ENCODE results near the gene UNKL.

UNKL gene

GRCh38 chr16:1349951-1350350, 64.6 kb downstream of the UNKL start:
- DNase-seq: no peak

DNA sequence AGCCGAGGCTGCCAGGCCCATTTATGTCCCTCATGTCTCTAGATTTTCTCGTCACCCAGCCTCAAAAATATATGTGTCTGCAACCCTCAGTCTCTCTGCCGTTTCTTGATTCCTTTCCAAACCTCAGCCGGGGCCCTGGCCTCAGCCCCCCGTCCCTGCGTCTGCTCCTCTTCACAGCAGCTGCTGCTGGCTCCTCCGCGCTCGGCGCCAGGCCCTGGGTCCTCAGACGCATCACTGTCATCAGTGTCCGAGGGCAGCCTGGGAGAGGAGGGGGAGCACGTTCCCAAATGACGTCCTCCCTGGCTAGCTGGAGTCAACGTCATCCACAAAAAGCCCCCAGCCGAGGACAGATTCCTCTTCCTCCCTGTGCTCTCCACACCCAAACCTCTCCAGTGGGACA, 65.2 kb downstream of the UNKL start:
- no peak for DNase-seq

- no peak for DNase-seq
Observed at GRCh38 chr16:1348926-1349325, 65.6 kb downstream of the UNKL start.

- no peak for DNase-seq
Observed at GRCh38 chr16:1348441-1348840, 66.1 kb downstream of the UNKL start.

- DNase-seq: no peak
Observed at GRCh38 chr16:1347962-1348361, 66.5 kb downstream of the UNKL start.

GRCh38 chr16:1347286-1347855, 67.1 kb downstream of the UNKL start:
- DNase-seq: no peak

DNA sequence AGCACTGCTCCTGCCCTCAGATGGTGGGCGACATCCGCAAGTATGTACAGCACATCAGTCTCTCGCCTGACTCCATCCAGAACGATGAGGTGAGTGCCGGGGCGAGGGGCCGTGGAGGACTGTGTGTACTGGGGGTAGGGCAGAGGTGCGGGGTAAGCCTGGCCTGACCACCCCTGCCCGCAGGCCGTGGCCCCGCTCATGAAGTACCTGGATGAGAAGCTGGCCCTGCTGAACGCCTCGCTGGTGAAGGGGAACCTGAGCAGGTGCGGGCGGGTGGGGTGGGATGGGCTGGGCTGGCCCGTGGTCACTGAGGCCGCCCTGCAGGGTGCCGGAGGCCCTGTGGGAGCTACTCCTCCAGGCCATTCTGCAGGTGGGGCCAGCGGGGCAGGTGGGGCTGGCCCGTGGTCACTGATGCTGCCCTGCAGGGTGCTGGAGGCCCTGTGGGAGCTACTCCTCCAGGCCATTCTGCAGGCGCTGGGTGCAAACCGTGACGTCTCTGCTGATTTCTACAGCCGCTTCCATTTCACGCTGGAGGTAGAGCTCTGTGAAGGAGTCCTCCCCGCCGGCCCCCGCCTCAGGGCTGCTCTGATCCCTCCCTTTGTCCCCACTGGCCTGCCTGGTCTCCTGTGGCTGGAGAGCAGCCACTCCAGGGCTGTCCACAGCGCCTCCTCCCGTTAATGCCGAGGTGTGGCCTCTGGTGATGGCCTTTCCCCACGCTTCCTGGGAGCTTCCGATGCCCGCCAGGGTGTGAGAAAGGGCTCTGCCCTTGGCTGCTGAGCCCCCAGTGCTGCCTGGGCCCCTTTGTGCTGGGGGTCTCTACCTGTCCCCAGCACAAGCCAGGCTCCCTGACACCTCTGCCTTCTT, 67.8 kb downstream of the UNKL start:
- DNase-seq: no peak

- DNase-seq: no peak
Observed at GRCh38 chr16:1345651-1346421, 68.7 kb downstream of the UNKL start.

DNA sequence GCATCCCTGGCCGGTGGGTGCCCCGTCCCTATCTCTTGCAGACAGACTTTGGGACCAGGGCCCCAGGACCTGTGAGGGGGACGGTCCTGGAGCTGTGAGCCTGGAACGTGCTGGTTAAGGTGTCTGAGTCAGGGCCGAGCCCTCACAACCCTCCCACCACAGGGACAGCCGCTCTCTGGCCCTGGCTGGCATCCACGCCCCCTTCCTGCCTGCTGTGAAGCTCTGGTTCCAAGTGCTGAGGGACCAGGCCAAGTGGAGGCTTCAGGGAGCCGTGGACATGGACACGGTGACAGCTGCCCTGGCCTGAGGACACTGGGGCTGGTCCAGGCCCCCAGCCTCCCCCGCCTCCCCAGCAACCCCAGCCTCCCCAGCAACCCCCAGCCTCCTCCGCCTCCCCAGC, 69.4 kb downstream of the UNKL start:
- DNase-seq: no peak

DNA sequence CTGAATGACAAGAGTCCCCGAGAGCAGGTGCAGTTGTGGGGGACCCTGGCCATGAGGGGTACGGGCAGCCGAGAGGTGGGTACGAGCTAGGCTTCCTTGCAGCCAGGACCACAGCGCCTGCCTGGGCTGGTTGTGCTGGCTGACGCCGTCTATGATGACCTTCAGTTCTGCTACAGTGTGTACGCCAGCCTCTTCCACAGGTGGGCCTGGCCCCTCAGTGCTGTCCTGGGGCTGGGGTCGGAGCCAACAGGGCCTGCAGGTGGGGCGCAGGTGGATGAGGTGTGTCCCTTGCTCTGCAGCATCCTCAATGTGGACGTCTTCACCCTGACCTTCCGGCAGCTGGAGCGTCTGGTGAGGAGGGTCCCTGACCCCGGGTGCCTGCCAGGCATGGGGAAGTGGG, 70.0 kb downstream of the UNKL start:
- no peak for DNase-seq

DNA sequence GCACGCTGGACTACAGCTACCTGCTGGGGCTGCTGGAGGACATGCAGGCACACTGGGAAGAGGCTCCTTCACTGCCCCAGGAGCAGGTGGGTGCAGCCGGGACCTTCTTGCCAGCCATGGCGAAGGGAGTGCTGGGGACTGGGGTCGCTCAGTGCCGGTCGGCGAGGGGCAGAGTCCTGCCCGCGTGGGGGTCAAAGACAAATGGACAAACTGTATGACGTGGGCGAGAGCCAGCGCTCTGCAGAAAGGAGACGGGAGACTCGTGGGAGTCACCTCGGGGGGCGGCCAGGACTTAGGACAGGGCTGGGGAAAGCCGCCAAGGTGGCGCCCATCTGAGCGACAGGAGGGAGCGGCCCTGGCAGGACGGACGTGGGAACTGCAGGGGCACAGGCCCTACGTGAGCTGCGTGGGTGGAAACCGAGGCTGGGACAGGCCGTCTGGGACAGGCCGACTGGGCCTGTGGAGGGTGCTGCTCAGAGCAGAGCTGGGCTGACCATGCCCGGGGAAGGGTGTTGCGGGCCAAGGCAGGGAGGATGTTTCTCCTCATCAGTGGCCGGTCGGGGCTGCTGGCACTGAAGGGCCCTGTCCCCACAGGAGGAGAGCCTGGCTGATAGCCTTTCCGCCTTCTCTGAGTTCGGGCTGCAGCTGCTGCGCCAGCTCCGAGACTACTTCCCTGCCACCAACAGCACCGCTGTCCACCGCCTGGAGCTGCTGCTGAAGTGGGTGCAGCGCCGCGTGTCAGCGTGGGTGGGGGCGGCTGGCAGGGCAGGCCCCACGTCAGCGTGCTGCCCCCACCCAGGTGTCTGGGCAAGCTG, 70.9 kb downstream of the UNKL start:
- DNase-seq: peak; percentile 28

DNA sequence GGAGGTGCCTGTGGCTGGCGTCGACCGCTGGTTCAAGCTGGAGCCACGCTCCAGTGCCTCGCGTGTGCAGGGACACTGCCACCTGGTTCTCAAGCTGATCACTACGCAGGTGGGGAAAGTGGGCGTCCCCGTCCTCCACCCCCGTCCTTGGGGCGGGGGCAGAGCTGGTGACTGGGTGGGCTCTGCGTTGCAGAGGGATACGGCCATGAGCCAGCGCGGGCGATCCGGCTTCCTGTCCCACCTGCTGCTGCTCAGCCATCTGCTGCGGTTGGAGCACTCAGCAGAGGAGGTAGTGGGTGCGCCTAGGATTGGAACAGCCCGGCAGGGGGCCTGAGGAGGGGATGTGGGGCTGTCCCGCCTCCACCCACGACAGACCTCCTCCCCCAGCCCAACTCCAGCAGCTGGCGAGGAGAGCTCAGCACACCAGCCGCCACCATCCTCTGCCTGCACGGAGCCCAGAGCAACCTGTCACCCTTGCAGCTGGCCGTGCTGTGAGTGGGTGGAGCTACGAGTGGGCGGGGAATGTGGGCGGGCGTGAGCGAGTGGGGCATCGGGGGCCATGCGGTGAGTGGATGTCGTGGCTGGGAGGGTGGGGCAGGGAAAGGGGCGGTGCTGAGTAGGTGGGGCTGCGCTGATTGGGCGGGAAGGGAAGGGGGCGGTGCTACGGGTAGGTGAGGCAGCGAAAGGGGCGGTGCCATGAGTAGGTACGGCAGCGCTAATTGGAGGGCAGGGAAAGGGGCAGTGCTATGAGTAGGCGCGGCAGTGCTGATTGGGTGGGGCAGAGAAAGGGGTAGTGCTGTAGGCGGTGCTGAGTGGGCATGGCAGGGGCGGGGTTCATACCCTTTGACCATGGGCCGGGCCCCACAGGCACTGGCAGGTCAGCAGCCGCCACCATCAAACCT, 71.7 kb downstream of the UNKL start:
- peak; percentile 100 for DNase-seq

DNA sequence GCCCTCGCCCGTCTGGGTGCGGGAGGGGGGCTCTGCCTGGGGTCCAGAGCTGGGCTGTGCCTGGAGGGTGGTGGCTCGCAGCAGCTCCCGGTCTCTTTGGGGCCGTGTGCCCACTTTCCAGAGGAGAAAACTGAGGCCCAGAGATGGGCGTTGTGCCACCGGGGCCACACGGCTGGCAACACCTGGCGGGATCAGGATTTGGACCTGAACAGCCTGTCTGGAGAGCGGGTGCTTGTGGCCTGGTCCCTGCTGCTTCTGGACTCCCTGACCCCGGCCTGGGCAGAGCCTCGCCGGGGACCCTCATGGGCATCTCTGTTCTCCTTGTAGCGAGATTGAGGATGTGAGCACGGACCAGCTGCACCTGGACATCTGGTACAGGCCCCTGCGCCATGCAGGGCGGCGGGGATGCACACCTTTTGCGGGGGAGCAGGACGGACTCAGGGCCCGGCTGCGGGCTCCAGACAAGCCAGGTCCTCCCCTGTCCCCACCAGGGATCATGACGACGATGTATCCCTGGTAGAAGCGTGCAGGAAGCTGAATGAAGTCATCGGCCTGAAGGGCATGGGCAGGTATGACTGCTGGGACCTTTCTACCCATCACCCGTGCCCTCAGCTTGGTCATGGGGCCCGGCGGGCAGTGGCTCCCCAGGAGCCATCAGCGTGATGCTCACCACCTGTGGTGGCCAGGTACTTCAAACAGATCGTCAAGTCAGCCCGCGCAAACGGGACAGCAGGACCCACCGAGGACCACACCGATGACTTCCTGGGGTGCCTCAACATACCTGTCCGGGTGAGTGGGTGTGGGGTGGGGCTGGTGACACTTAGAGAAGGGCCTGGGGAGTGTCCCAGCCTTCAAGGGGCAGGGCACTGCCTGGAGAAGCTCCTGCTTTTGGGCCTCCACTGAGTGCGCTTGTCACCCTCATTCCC, 72.7 kb downstream of the UNKL start:
- no peak for DNase-seq

DNA sequence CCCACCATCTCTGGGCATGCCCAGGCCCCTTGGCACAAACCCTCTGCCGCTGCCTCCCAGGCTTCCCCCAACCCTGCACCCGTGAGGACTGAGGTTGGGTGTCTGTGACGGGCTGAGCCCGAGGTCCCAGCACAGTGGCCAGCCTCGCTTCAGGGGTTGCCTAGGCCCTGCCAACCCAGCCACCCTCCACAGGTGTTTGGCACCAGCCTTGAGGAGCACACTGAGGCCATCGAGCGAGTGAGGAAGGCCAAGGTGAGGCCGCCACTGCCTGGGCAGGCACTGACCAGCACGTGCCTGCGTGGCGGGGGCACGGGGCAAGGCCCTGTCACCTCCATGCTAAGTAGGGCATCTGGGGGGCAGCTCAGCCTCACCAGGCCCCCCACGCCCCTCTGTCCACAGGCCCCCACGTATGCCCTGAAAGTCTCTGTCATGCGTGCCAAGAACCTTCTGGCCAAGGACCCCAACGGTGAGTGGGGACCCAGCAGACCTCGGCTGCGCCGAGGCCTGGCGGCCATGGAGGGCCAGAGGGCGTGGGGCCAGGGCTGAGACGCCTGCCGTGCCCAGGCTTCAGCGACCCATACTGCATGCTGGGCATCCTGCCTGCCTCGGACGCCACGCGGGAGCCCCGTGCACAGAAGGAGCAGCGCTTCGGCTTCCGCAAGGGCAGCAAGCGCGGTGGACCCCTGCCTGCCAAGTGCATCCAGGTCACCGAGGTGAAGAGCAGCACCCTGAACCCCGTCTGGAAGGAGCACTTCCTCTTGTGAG, 73.6 kb downstream of the UNKL start:
- DNase-seq: no peak

DNA sequence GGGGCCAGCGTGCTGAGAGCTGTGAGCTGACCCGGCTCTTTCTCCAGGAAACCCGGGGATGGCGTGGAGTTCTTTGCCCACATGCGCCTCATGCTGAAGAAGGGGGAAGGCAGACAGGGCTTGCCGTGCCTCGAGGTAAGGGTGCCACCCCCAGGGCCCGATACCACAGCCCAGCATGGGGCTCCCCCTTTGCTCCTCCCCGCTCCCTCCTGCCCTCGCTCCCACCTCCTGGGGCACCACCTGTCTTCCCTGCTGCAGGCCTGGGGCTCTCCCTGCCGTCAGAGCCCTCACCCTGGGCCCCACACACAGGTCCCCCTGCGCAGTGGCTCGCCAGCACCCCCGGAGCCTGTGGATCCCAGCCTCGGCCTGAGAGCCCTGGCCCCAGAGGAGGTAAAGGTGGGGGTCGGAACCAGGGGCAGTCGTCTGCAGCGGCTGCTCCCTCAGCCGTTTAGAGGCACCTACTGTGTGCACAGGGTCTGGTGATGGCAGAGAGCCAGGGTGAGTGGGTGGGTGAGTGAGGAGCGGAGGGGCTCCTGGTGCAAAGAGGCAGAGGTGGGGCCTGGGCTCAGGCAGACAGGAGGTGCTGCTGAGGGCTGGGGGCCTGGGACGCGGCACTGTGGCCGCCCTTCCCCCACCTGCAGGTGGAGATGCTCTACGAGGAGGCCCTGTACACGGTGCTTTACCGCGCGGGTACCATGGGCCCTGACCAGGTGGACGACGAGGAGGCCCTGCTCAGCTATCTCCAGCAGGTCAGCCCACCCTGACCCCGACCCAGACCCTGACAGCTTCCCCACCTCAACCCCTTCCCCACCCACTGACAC, 75.4 kb downstream of the UNKL start:
- peak; percentile 21 for DNase-seq

DNA sequence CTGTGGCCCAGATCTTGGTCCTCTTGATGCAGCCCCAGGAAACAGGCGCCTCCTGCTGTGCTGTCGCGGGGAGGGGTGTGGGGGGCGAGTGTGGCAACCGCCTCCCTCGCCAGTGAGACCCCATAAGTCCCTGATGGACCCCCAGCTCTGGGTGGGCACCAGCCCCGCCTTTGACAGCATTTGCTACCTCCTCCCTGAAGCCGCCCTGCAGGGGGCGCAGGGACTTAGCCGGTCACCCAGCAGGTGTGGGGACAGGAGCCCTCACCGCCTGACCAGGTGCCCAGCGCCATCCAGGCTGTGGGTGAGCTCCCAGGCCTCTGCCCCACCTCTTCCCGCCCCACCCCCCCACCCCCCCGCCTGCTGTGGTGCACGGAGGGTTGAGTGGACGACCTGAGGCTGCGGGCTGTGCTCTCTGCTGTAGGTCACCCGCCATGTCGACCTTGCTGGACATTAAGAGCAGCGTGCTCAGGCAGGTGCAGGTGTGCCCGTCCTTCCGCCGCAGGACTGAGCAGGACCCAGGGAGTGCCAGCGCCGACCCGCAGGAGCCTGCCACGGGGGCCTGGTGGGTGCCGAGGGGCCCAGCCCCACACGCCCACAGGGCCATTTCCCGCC, 76.3 kb downstream of the UNKL start:
- DNase-seq: peak; percentile 73

GRCh38 chr16:1337486-1337885, 77.0 kb downstream of the UNKL start:
- DNase-seq: no peak

DNA sequence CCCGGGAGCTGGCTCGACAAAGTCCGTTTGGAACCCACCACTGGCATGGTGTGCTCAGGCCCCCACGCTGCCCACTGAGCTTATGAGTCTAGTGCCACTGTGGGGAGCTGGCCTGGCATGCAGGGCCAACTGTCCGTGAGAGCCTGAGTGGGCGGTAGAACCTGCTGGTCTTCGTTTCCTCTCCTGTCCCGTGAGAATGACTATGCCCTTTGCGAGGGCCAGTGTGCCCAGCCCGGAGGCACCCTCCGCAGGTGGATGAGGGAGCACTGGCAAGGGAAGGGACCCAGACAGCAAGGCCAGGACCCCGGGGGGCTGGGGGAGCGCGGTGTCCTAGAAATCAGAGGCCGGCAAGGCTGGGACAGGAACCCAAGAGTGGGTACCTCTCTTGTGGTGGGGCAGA, 77.9 kb downstream of the UNKL start:
- DNase-seq: no peak

DNA sequence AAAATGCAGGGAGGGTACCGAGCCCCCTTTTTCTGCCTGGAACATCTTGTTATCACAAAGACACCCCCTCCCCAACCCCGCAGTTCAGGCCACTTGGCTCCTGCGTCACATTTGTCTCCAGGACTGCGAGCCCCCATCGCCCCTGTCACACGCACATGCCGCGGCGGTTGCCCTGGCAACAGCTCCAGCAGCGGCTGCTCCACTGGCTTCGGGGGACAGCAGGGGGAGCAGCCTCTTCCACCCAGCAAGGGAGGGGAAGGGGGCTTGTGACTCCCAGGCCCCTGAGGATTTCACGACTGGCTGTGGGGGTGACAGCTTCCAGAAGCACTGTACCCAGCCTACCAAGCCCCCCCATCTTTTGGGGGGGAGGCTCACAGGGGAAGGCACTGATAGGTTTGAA, 78.5 kb downstream of the UNKL start:
- DNase-seq: peak; percentile 30

All from RPMI8226 (cell line).